ENCODE results near the gene ALDH1A3. TPM values are rescaled to one million over a fixed set of nuclear protein-coding genes. Genes with fewer than 3 reads are reported as not detected.

Gene ALDH1A3
- total RNA-seq, 4 donors from 2014 or later = 8.5 to 99.9 (median 18.4) TPM

DNA sequence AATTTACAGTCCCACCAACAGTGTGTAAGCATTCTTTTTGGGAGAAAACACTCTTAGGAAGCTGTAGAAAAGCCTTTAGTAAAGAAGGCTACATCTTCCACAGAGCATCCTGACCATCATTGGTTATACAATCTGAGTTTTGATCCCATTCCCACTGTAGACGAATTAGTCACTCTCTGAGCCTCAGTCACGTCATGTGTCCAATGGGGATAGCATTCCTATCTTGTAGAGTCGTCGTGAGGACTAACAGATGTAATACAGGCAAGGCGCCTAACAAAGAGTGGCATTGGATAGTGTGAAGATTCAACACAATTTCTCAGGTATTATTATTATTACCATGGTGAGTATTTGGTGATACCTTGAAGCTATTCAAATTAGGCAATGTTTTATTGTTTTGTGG, 44.0 kb upstream of the ALDH1A3 start:
- Histone ChIP-seq H3K27ac (no peak overlapping the region), H3K36me3 (no peaks in the 10 kb centered on the region), H3K9me3 (no peaks in the 10 kb centered on the region), H3K4me1 (no peaks in the 10 kb centered on the region), H3K4me3 (no peak overlapping the region), H3K27me3 (no peaks in the 10 kb centered on the region)
- TF ChIP-seq POLR2A (IDR thresholded peaks at IDR 0.05) = no peak
- TF ChIP-seq, protein P1, sequence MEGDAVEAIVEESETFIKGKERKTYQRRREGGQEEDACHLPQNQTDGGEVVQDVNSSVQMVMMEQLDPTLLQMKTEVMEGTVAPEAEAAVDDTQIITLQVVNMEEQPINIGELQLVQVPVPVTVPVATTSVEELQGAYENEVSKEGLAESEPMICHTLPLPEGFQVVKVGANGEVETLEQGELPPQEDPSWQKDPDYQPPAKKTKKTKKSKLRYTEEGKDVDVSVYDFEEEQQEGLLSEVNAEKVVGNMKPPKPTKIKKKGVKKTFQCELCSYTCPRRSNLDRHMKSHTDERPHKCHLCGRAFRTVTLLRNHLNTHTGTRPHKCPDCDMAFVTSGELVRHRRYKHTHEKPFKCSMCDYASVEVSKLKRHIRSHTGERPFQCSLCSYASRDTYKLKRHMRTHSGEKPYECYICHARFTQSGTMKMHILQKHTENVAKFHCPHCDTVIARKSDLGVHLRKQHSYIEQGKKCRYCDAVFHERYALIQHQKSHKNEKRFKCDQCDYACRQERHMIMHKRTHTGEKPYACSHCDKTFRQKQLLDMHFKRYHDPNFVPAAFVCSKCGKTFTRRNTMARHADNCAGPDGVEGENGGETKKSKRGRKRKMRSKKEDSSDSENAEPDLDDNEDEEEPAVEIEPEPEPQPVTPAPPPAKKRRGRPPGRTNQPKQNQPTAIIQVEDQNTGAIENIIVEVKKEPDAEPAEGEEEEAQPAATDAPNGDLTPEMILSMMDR (IDR thresholded peaks at IDR 0.05) = no peak
- no peak for DNase-seq

DNA sequence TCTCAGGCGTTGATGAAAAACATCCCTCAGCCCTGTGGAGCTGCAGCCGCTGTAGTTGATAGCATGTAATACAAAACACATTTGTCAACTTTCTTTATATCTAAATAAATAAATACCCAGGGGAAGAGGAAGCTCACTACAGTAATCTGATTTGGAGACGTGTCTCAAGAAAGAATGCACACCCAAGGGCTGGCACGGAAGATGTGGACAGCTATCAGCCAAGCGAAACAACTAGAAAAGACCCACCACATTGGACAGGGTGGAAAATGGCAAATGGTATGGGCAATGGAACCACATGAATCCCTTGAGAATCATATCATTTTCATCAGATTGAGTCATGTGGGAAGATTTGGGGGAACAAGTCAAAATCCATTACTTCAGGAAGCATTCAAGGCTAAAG, 43.1 kb upstream of the ALDH1A3 start:
- no peaks in the 10 kb centered on the region for H3K36me3 ChIP-seq
- DNase-seq = no peak
- no peak overlapping the region for H3K27ac ChIP-seq
- TF ChIP-seq POLR2A (IDR thresholded peaks at IDR 0.05) = no peak
- TF ChIP-seq, protein P1 (IDR thresholded peaks at IDR 0.05) = no peak
- H3K4me1 ChIP-seq = no peaks in the 10 kb centered on the region
- H3K9me3 ChIP-seq = no peaks in the 10 kb centered on the region
- H3K27me3 ChIP-seq = no peaks in the 10 kb centered on the region
- H3K4me3 ChIP-seq = no peak overlapping the region

- H3K36me3 ChIP-seq = no peaks in the 10 kb centered on the region
- no peak overlapping the region for H3K4me3 ChIP-seq
- H3K27ac ChIP-seq = no peak overlapping the region
- H3K4me1 ChIP-seq = no peaks in the 10 kb centered on the region
- TF ChIP-seq POLR2A (IDR thresholded peaks at IDR 0.05) = no peak
- TF ChIP-seq, protein P1 (IDR thresholded peaks at IDR 0.05) = no peak
- H3K9me3 ChIP-seq = no peaks in the 10 kb centered on the region
- no peaks in the 10 kb centered on the region for H3K27me3 ChIP-seq
- DNase-seq = no peak
These were observed 38.2 kb upstream of the ALDH1A3 start for GRCh38 chr15:100841426-100841825.

DNA sequence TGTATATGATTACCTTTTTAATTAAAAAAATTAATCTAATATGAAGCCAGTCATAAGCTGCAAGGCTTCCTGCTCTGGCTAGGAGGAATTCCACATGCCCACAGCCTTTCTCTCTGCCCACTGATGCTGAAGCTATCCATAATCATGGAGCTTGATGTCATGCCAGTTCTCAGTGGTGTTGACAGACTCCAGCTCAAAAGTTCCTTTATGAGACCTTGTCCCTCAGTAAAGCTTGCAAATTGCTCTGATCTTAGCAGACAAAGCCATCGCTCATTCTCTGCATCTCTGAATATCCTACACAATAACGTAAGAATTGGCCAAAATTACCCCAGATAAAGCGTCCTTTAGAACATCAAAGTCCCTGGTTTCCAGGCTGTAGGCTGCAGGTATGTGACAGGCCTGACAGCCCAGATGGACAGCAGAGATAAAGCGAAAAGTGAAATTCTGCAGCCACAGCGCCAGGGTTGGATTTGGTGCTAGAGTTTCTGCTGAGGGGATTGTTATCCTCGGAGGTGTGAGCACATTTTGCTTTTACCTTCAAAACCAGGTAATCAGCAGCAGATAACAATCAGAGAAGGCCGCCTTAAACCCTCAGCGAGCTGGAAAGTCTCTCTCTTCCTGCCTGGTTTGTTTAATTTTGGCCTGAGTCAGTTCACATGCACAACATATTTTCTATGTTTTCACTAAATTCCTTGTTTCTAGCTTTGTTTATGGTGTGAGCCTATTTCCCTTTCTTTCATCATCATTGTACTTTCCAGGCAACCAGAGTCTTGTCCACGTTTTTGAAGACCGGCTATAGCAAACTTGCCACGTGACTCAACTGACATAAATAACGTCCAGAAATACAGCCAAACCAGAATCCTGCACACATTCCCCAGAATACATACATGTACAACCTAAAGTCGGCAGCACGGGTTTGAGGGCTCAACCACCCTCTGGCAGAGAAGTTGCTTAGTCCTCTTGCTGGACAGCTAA, 36.6 kb upstream of the ALDH1A3 start:
- no peak overlapping the region for H3K4me3 ChIP-seq
- no peaks in the 10 kb centered on the region for H3K27me3 ChIP-seq
- DNase-seq = no peak
- H3K9me3 ChIP-seq = no peaks in the 10 kb centered on the region
- H3K4me1 ChIP-seq = no peaks in the 10 kb centered on the region
- H3K27ac ChIP-seq = no peak overlapping the region
- no peaks in the 10 kb centered on the region for H3K36me3 ChIP-seq
- TF ChIP-seq POLR2A (IDR thresholded peaks at IDR 0.05) = no peak
- TF ChIP-seq, protein P1 (IDR thresholded peaks at IDR 0.05) = no peak

- Histone ChIP-seq H3K4me1 (no peaks in the 10 kb centered on the region), H3K9me3 (no peaks in the 10 kb centered on the region), H3K27ac (no peak overlapping the region), H3K27me3 (no peaks in the 10 kb centered on the region), H3K36me3 (no peaks in the 10 kb centered on the region), H3K4me3 (no peak overlapping the region)
- DNase-seq = no peak
- TF ChIP-seq, protein P1 (IDR thresholded peaks at IDR 0.05) = no peak
- no peak for TF ChIP-seq POLR2A (IDR thresholded peaks at IDR 0.05)
These were observed 35.5 kb upstream of the ALDH1A3 start for GRCh38 chr15:100844167-100844566.

All from Peyer's patch (tissue), 4 donors.